ENCODE data around the gene TRIO.

TRIO gene

GRCh38 chr5:14171046-14171445 is 27.9 kb downstream of the TRIO start:
- DNase-seq, result no peak

- no peak for DNase-seq
Observed at GRCh38 chr5:14171621-14172020, 28.5 kb downstream of the TRIO start.

GRCh38 chr5:14172149-14172795 is 29.1 kb downstream of the TRIO start:
- no peak for DNase-seq

GRCh38 chr5:14173377-14174229 is 30.5 kb downstream of the TRIO start:
- no peak for DNase-seq

- DNase-seq, result no peak
Observed at GRCh38 chr5:14174230-14174636, 31.1 kb downstream of the TRIO start.

- no peak for DNase-seq
Observed at GRCh38 chr5:14175381-14175780, 32.2 kb downstream of the TRIO start.

- no peak for DNase-seq
Observed at GRCh38 chr5:14176888-14177287, 33.7 kb downstream of the TRIO start.

GRCh38 chr5:14177634-14178033 is 34.5 kb downstream of the TRIO start:
- no peak for DNase-seq

GRCh38 chr5:14178091-14178490 is 34.9 kb downstream of the TRIO start:
- DNase-seq, result no peak

GRCh38 chr5:14178671-14179211 is 35.6 kb downstream of the TRIO start:
- DNase-seq, result no peak

GRCh38 chr5:14179446-14179845 is 36.3 kb downstream of the TRIO start:
- no peak for DNase-seq

GRCh38 chr5:14180437-14180836 is 37.3 kb downstream of the TRIO start:
- DNase-seq, result no peak

- no peak for DNase-seq
Observed at GRCh38 chr5:14181299-14181968, 38.3 kb downstream of the TRIO start.

- DNase-seq, result no peak
Observed at GRCh38 chr5:14182761-14183160, 39.6 kb downstream of the TRIO start.

GRCh38 chr5:14183187-14183939 is 40.2 kb downstream of the TRIO start:
- no peak for DNase-seq

GRCh38 chr5:14184082-14184481 is 40.9 kb downstream of the TRIO start:
- no peak for DNase-seq

GRCh38 chr5:14184725-14185124 is 41.6 kb downstream of the TRIO start:
- no peak for DNase-seq

GRCh38 chr5:14185326-14186058 is 42.4 kb downstream of the TRIO start:
- no peak for DNase-seq

GRCh38 chr5:14186059-14186830 is 43.1 kb downstream of the TRIO start:
- no peak for DNase-seq

GRCh38 chr5:14187157-14187556 is 44.0 kb downstream of the TRIO start:
- DNase-seq, result no peak

GRCh38 chr5:14187660-14188059 is 44.5 kb downstream of the TRIO start:
- DNase-seq, result no peak

All from SIG-M5 (cell line).